Measurements from ENCODE around the gene KRTAP5-7.
"Not testable (repeated sequence)": the region's sequence is repeated elsewhere in the genome, so short reads cannot be mapped to it uniquely, and the experiment has no call there.

KRTAP5-7 gene

GRCh38 chr11:71526796-71527575 lies at the start of gene KRTAP5-7:
Gene KRTAP5-7 (plus strand): TSS chr11:71527267. CDS start chr11:71527301, 34 bp downstream.
- in situ Hi-C loops (cut with HindIII; ENCODE audit: low pct_ligation_motif_present, low pct_unique_long_range_greater_than_20kb, low sequenced_read_pairs); DNase-seq: not testable (repeated sequence)

GRCh38 chr11:71477641-71478527 lies 49.2 kb upstream of the KRTAP5-7 start:
- in situ Hi-C loops (cut with HindIII; ENCODE audit: low pct_ligation_motif_present, low pct_unique_long_range_greater_than_20kb, low sequenced_read_pairs): no loop called here

GRCh38 chr11:71478528-71478840 lies 48.6 kb upstream of the KRTAP5-7 start:
- no peak for DNase-seq
- in situ Hi-C loops (cut with HindIII; ENCODE audit: low pct_ligation_motif_present, low pct_unique_long_range_greater_than_20kb, low sequenced_read_pairs): no loop called here

More at GRCh38 chr11:71477641-71478527, 49.2 kb upstream of the KRTAP5-7 start:
- DNase-seq: no peak

GRCh38 chr11:71481101-71481960 lies 45.7 kb upstream of the KRTAP5-7 start:
- no peak for DNase-seq
- in situ Hi-C loops (cut with HindIII; ENCODE audit: low pct_ligation_motif_present, low pct_unique_long_range_greater_than_20kb, low sequenced_read_pairs): no loop called here

GRCh38 chr11:71482216-71482615 lies 44.9 kb upstream of the KRTAP5-7 start:
- DNase-seq: no peak
- in situ Hi-C loops (cut with HindIII; ENCODE audit: low pct_ligation_motif_present, low pct_unique_long_range_greater_than_20kb, low sequenced_read_pairs): no loop called here

- DNase-seq: no peak
- in situ Hi-C loops (cut with HindIII; ENCODE audit: low pct_ligation_motif_present, low pct_unique_long_range_greater_than_20kb, low sequenced_read_pairs): no loop called here
Observed at GRCh38 chr11:71482746-71483364, 44.2 kb upstream of the KRTAP5-7 start.

- in situ Hi-C loops (cut with HindIII; ENCODE audit: low pct_ligation_motif_present, low pct_unique_long_range_greater_than_20kb, low sequenced_read_pairs): no loop called here
- DNase-seq: no peak
Observed at GRCh38 chr11:71483692-71484091, 43.4 kb upstream of the KRTAP5-7 start.

- DNase-seq: no peak
- in situ Hi-C loops (cut with HindIII; ENCODE audit: low pct_ligation_motif_present, low pct_unique_long_range_greater_than_20kb, low sequenced_read_pairs): no loop called here
Observed at GRCh38 chr11:71484248-71485062, 42.6 kb upstream of the KRTAP5-7 start.

GRCh38 chr11:71485063-71485399 lies 42.0 kb upstream of the KRTAP5-7 start:
- no peak for DNase-seq
- in situ Hi-C loops (cut with HindIII; ENCODE audit: low pct_ligation_motif_present, low pct_unique_long_range_greater_than_20kb, low sequenced_read_pairs): no loop called here

GRCh38 chr11:71485466-71485865 lies 41.6 kb upstream of the KRTAP5-7 start:
- in situ Hi-C loops (cut with HindIII; ENCODE audit: low pct_ligation_motif_present, low pct_unique_long_range_greater_than_20kb, low sequenced_read_pairs): no loop called here
- no peak for DNase-seq

GRCh38 chr11:71486320-71486719 lies 40.7 kb upstream of the KRTAP5-7 start:
- in situ Hi-C loops (cut with HindIII; ENCODE audit: low pct_ligation_motif_present, low pct_unique_long_range_greater_than_20kb, low sequenced_read_pairs): no loop called here
- no peak for DNase-seq

GRCh38 chr11:71488681-71489270 lies 38.3 kb upstream of the KRTAP5-7 start:
- no peak for DNase-seq
- in situ Hi-C loops (cut with HindIII; ENCODE audit: low pct_ligation_motif_present, low pct_unique_long_range_greater_than_20kb, low sequenced_read_pairs): no loop called here

GRCh38 chr11:71489311-71490043 lies 37.6 kb upstream of the KRTAP5-7 start:
- in situ Hi-C loops (cut with HindIII; ENCODE audit: low pct_ligation_motif_present, low pct_unique_long_range_greater_than_20kb, low sequenced_read_pairs): no loop called here

GRCh38 chr11:71490044-71490730 lies 36.9 kb upstream of the KRTAP5-7 start:
- in situ Hi-C loops (cut with HindIII; ENCODE audit: low pct_ligation_motif_present, low pct_unique_long_range_greater_than_20kb, low sequenced_read_pairs): no loop called here
- DNase-seq: no peak

More at GRCh38 chr11:71489311-71490043, 37.6 kb upstream of the KRTAP5-7 start:
- DNase-seq: peak; percentile 59

- in situ Hi-C loops (cut with HindIII; ENCODE audit: low pct_ligation_motif_present, low pct_unique_long_range_greater_than_20kb, low sequenced_read_pairs): no loop called here
- DNase-seq: no peak
Observed at GRCh38 chr11:71490731-71491390, 36.2 kb upstream of the KRTAP5-7 start.

- DNase-seq: no peak
- in situ Hi-C loops (cut with HindIII; ENCODE audit: low pct_ligation_motif_present, low pct_unique_long_range_greater_than_20kb, low sequenced_read_pairs): no loop called here
Observed at GRCh38 chr11:71491531-71491930, 35.5 kb upstream of the KRTAP5-7 start.

Data from ACHN (cell line).